Cardiac septum (tissue), 1 donor: ENCODE data around the gene CSRNP3. TPM values are rescaled to one million over a fixed set of nuclear protein-coding genes. Genes with fewer than 3 reads are reported as not detected.

Source experiments
- DNase-seq: peaks from one replicate; pipeline ENCODE4 v3.0.0-alpha.2; 2020; ENCODE audit warnings: low spot score
- intact Hi-C: fragments of 100-400 bp; cut with DNase I; formaldehyde crosslinking; loops from one replicate; pipeline ENCODE4 v1.14.0; 2022
- long read RNA-seq: library from polyadenylated mRNA; unstranded; transcript quantifications from one replicate; pipeline ENCODE4 v2.0.0, GENCODE V29; 2021
- total RNA-seq: library from RNA; stranded (reverse); fragmentation: NEBNext Ultra II Directional; extraction: Animal tissue kit (Norgen Biotek cat#: 25700); gene quantifications from one replicate; pipeline ENCODE4 v1.2.1, GENCODE V29; 2021
- donor health status: DM: no; HTN: no; CAD: no.

CSRNP3 gene, protein sequence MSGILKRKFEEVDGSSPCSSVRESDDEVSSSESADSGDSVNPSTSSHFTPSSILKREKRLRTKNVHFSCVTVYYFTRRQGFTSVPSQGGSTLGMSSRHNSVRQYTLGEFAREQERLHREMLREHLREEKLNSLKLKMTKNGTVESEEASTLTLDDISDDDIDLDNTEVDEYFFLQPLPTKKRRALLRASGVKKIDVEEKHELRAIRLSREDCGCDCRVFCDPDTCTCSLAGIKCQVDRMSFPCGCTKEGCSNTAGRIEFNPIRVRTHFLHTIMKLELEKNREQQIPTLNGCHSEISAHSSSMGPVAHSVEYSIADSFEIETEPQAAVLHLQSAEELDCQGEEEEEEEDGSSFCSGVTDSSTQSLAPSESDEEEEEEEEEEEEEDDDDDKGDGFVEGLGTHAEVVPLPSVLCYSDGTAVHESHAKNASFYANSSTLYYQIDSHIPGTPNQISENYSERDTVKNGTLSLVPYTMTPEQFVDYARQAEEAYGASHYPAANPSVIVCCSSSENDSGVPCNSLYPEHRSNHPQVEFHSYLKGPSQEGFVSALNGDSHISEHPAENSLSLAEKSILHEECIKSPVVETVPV
- total RNA-seq, result 2.9 TPM
- long read RNA-seq, partial matches to known transcripts, result 0 of 2 reads
- long read RNA-seq, other reads (novel, unspliced or antisense), result 2 of 2 reads

DNA sequence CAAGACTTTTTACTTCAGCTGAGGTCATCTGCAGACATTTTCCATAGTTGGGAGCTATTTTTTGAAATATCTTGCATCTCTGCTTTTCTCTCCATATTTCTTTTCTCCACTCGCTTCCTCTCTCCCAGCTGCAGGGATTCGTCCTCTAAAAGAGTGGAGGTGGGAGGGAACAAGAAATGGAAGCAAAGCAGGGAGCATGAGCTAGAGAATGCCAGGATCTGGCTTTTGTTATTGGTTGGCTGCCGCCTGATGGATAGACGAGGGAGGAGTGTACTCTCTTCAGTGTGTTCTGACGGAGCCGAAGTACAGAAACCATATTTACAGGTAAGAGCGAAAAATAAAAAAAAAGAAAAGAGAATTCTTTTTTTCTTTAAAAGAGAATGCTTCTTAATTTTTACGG lies at the start of gene CSRNP3:
TSS of gene CSRNP3 (plus strand) at position 282 of the 400 bp plus-strand sequence. CDS start 125,368 bp downstream, outside the sequence.
- intact Hi-C loops, result loop anchor here (5.0 kb wide), 1 partner anchor 67 kb away; no protein-coding TSS in a partner anchor
- peak; percentile 77 for DNase-seq

GRCh38 chr2:165420231-165420630 lies 49.3 kb upstream of the CSRNP3 start:
- intact Hi-C loops, result no loop called here
- no peak for DNase-seq

GRCh38 chr2:165423081-165423480 lies 46.4 kb upstream of the CSRNP3 start:
- no peak for DNase-seq
- intact Hi-C loops, result no loop called here

DNA sequence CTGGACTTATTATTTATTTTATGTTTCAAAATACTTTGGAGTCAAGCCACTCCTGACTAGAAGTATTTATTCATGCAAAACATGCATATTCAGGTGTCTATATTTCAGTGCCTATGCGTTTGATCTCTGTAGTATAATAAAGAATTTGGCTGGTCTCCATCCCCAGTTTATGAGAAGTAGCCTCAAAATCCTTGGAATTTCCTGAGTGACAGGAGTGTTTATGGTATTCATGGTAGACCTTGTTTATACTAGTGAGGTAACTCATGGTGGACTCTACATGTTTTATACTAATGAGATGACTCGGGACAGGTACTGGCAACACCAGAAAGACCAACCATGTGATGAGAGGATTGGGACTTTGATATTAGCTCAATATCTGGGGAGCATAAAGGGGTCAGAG lies 43.9 kb upstream of the CSRNP3 start:
- intact Hi-C loops, result no loop called here
- no peak for DNase-seq

GRCh38 chr2:165427686-165428085 lies 41.8 kb upstream of the CSRNP3 start:
- intact Hi-C loops, result no loop called here
- no peak for DNase-seq

DNA sequence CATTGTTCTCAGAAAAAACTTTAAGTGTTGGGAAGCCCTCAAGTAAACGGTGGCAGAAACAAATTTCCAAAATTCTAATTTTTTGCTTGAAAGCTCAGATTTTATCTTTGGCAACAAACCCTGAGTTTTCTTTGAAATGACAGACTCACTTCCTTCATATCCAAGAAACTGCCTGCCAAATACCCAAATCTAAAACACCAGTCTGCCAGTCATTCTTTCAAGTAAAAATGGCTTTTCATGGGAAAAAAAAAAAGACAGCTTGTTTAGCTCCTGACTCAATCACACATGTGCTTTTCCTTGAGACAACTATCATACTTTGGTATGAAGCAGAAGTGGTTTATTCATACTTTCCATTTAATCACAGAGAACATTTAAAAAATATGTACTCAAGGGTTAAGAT lies 40.6 kb upstream of the CSRNP3 start:
- no peak for DNase-seq
- intact Hi-C loops, result no loop called here

GRCh38 chr2:165431014-165431413 lies 38.5 kb upstream of the CSRNP3 start:
- intact Hi-C loops, result no loop called here
- DNase-seq, result no peak

DNA sequence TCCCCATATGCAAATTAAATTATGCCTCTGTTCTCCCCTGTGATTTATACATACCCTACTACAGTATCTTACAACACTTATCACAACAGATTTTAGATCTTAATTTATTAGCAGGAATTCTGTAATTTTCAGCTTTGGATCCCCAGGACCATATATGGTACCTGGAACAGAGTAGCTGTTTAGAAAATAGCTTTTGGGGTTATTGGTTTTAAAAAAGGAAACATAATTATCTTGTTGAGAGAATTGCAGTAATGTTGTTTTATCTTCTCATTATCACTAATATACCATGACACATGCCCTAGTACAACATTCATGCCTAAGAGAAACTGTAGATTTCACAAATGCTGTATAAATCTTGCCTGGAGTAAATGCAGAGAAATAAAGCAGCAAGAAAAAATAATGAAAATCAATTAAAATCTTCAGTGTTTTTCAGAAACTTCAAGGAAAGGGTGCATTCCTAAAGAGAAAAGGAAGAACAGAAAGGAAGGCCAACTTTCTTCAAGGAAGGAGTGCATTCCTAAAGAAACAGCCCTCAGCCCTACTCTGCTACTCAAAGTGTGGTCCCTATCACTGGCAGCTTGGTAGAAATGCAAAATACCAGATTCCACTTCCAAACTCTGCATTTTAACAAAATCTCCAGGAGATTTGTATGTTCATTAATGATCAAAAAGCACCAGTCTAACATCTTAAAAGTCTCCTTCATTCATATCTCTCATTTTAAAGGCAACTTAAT lies 37.1 kb upstream of the CSRNP3 start:
- intact Hi-C loops, result no loop called here
- no peak for DNase-seq

DNA sequence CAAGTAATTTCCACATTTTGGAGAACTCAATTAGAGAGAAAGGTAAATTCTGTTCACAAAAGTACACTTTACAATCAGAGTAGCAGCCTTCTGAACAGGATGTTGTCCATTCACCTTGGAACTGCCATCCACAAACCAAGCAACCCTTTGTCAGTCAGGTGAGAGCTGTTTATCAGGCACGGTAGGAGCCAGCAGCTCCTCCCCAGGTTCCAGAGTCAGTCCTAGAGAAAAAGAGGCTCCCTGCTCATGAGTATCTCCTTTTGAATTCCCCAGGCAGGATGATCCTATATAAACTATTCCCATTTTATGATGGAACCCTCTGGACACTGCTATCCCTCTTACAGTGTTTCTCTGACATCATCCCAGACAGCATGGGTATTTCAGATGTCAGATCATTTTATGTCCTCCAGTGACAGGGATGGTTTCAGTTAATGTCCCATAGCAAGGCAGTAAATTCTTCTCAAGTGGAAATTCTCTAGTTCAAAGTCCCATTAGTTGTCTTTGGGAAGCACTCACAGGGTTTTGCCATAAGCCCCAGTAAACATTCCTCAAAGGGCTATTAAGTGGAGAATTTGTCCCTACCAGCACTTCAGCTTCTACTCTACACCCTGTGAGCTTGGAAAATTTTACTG lies 34.5 kb upstream of the CSRNP3 start:
- intact Hi-C loops, result no loop called here
- DNase-seq, result no peak

DNA sequence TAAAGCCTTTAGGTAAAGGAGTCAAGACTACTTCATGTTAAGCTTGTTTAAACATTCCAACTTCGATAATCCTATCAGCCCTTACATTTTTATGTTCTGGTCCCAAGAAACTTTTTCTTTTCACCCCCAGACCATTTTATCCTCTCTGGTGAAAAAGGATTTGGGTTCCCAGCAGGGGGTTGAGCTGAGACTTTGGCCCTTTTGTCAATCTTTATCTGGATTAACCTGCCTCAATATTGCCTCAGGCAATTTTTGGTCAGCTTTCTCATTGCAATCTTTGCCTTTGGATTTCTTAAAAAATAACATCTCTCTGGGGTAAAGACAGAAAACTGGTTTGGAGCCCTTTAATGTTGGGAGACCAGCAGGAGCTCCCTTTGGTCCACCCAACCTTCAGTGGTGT lies 33.9 kb upstream of the CSRNP3 start:
- intact Hi-C loops, result no loop called here
- DNase-seq, result no peak

GRCh38 chr2:165436559-165436958 lies 32.9 kb upstream of the CSRNP3 start:
- no peak for DNase-seq
- intact Hi-C loops, result no loop called here

DNA sequence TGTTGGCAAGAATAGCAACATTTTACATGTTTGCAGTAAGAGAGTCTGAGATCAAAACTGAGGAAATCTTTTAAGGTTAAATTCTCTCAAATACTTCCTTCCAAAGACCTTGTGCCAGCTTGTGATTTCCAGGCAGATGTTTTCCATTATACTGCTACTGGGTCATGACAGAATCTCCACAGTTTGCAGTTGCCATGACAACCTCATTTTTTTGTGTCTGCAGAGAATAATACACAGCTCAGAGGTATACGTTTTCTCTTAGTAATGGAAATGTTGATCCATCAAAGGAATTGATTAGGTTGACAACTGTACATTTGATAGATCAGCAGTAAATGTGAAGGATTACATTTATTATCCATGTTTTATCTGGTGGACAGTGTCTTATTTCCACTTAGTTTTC lies 29.1 kb upstream of the CSRNP3 start:
- intact Hi-C loops, result no loop called here
- no peak for DNase-seq

DNA sequence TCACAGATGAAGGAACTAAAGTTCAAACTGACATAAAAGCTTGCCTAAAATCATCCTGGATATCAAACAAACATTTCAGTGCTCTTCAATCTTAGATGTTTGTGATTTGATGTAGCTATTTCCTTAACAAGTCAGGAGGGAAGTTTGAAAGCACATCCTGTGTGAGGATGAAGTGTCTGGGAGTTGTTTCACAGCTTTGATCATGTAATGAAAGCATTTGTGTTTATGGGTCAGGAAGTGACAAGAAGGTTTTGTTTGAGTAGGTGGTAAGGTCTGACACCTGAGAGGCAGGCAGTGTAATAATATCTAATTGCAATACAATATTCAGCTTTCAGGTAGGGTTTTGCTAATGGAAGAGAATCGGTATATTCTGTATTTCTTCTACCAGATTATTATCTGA lies 26.0 kb upstream of the CSRNP3 start:
- intact Hi-C loops, result no loop called here
- DNase-seq, result no peak

- no peak for DNase-seq
- intact Hi-C loops, result no loop called here
These were observed 21.1 kb upstream of the CSRNP3 start for GRCh38 chr2:165448406-165448805.

DNA sequence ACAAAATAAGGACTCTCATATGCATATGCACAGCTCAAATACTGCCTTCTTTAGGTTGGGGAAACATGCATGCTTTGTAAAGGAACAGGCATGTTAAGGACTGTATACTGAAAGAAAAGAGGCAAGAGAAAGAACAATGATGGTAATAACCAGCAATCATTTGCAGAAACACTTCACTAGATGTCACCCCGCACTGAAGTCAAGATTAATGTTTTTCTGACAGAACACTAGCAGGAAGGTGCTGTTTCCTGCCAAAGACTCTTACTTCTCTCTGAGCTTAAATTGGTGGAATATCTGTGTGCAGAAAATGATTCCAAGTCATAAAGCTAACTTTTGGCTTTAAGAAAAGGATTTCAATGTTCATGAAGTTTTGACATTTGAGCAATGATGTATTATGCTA lies 19.3 kb upstream of the CSRNP3 start:
- no peak for DNase-seq
- intact Hi-C loops, result no loop called here

- no peak for DNase-seq
These were observed 17.2 kb upstream of the CSRNP3 start for GRCh38 chr2:165452327-165452726.

GRCh38 chr2:165453561-165454094 lies 15.9 kb upstream of the CSRNP3 start:
- intact Hi-C loops, result no loop called here
- no peak for DNase-seq

More at GRCh38 chr2:165452327-165452726, 17.2 kb upstream of the CSRNP3 start:
- intact Hi-C loops, result no loop called here

- intact Hi-C loops, result no loop called here
- no peak for DNase-seq
These were observed 14.6 kb upstream of the CSRNP3 start for GRCh38 chr2:165454905-165455304.

GRCh38 chr2:165456027-165456426 lies 13.5 kb upstream of the CSRNP3 start:
- intact Hi-C loops, result no loop called here
- no peak for DNase-seq

- intact Hi-C loops, result no loop called here
- no peak for DNase-seq
These were observed 7.1 kb upstream of the CSRNP3 start for GRCh38 chr2:165462443-165462842.
